TTC549 (cell line): ENCODE results near the gene KIRREL3.

Experiments
- FAIRE-seq: peaks from 2 replicates; lab custom pipeline; 2012; peaks lifted over from hg19 to GRCh38; lab: Jason Lieb, UNC

Gene KIRREL3

DNA sequence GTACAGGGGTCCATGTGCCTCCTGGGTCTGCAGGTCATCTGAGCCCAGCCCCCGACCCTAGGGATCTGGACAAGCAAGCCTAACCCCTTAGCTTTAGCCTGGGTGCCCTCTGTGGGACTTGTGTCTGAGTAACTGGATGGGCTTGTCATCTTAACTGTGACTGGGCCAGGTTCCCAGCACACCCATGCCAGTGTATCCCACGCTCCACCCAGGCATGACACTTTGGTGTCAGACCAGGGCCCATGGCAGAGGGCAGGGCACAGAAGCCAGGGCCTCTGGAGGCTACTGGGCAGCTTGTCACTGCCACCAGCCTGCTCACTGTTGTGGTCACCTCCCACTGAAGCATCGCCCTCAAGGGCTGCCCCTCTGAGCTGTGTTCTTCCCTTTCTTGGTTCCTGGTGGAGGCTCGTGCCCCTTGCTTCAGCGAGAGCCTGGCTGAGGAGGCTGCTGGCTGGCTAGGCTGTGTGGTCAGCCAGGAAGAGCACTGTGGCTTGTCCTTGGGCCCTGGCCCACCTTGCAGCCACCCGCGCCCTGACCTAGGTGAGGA lies 564.3 kb downstream of the KIRREL3 start:
- FAIRE-seq, result no peak

DNA sequence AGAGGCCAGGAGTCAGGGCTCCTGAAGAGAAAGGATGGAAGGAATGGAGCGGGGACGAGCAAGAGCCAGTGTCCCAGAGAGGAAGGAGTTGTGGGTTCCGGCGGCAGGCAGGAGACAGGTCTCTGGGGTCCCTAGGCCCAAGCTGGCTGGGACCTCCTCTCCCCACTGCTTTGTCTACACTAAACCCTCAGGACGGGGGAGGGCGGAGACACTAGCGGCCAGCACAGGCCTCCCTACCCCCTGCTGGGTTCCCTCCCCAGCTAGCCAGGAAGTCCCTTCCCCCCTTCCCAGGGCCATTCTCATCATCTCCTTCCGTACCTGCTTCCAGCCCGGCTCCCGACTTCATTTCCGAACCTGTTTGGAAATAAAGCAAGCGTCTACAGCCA lies 565.6 kb downstream of the KIRREL3 start:
- no peak for FAIRE-seq

DNA sequence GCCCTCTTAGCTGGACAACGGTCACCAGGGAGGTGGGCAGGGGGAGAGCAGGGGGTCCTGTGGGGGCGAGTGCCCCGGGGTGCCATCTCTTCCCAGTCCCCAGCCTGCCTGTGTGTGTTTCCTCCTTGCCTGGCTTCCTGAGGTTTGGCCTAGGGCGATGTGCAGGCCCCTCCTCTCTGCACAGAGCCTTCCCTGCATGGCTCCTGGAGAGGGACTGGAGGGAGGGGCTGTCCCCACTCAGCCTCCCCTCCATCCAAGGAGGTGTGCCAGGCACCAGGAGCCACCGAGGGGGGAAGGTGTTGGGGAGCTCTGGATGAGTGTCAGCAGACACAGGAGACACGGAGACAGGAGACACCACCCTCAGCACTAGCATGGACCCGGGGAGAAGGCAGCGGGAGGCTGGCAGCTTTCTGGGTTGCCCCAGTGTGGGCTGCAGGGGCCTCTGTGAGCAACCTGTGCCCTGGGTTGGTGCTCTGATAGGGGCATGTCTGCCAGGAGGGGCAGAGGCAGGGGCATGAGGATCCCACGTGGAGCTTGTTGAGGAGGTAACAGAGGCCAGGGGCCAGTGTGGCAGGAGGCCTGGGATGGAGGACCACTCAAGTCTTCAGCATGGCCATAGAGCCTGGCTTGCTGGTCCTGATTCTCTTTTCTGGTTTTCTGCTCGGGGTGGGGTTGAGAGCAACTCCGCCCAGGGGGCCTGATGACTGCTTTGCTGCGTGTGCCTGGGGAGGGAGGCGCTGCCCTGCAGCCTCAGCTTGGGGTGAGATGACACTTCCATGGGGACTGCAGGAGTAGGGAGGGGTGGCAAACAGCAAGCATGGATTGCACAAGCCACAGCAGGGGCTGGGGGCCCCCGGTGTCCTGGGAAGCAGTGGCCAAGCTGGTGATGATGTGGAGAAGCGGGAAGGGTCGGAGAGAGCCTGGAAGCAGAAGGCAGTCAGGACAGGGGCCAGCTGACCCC lies 566.3 kb downstream of the KIRREL3 start:
- no peak for FAIRE-seq

DNA sequence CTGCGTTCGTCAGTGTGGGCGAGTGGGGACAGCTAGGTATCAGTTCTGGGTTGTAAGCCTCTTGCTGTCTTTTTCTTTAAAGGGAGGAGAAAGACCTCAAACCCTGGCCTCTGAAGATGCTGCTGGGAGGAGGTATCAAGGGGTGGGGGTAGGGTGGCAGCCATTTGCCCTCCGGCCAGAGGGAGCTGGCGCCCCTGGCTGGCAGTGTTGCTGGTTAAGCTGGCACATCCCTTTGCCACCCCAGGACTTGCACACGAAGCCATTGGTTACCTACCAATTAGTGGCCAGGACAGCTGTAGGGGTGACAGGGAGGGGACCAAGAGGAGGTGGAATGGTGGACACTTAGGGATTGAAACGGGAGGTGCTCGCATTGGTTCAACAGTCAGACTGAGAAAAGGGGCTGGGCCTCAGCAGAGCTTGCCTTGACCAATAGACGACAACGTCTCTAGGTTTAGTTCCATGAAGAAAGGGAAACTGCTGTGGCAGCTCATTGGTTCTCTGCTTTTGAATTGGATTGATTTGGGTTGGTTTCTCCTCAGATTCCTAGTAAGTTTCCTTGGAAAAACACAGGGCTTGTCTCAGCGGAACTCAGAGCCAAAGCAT lies 567.2 kb downstream of the KIRREL3 start:
- FAIRE-seq, result no peak

DNA sequence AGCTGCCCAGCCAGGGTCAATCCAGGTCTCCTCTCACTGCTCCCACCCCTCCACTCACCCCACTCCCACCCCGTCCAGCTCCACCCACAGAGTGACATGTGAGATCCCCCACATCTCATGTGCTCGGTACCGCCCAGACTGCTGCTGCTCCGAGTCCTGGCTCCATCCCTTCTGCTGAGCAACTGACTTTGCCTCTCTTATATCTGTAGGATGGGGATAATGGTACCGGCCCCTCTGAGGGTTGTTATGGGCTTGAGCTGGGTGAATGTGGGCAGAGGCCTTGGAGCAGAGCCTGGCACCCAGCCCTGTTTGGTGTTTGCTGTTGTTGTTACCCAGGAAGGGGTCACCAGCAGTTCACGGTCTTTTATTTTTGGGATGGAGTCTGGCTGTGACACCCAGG lies 568.0 kb downstream of the KIRREL3 start:
- no peak for FAIRE-seq

DNA sequence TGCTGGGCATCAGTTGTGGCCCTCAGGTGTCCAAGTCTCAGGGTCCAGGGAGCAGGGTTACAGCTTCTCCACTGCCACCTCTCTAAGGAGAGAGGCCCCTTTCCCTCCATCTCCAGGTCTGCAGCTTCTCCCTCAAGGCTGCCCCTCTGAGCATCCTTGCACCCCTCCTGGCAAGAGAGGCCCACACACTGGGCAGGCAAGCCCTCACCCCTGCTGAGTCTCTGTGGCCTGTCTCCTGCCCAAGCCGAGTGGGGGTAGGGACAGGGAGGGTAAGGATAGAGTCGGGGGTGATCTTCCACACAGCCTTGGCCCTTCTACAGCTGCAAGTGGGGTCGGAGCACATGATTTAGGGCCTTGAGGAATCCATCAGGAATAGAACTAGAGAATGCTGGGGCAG lies 568.5 kb downstream of the KIRREL3 start:
- FAIRE-seq, result no peak

DNA sequence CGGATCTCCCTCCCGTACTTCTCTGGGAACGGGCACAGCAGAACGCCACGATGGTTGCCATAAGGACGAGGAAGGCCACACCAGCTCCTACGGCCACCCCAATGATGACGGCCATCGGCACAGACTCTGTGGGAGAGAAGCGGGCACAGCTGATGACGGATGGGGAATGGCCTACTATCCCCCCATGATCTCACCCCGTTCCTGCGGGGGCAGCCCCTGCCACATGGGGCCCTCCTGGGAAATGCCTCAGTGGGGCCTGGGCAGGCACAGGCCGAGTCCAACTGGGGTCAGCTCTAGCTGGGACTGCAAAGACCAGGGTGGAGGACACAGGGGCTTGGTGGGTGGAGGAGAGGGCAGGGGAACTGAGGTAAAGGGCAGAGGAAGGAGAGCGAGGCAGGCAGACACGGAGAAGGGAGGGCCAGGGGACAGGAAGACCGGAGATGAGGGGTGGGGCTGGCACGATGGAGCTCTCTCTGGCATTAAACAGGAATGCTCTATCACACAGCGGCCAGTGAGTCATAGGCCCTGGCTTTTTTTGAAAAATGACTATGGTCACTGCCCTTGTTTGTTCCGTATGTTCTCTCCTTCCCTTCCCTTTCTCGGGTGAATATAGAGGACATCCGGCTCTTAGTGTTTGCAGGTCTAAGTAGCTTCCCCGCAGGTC lies 569.0 kb downstream of the KIRREL3 start:
- no peak for FAIRE-seq

DNA sequence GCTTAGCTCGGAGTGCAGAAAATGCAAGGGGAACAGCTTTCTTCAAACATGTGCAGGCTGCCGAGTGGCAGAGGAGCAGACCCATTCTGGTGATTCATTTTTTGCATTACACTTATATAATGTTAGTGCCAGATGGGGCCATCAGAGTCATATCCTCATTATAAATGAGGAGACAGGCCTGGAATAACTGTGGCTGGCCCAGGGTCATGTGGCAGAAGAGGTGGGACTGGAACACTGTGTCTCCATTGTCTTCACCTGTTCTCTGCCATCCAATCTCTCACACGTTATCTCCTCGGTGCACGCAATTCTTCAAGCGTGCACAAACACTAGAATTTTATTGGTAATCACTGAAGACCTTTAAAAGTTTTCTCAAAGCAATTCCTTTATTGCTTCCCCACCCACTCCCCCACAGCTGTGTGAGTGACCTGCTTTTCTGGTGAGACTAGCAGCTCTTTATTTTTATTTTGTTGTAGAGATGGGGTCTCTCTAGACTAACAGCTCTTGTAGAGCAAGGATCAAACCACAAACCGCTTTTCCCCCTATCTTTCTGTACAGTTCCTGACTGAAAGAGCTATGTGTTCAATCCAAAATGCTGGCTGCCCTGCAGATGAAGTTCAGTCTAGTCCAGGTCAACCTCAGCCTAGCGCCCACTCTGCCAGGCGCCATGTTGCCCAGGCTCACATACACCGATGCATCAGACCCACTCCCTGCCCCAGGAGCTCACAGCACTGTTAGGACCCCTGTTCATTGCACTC lies 569.8 kb downstream of the KIRREL3 start:
- FAIRE-seq, result no peak

DNA sequence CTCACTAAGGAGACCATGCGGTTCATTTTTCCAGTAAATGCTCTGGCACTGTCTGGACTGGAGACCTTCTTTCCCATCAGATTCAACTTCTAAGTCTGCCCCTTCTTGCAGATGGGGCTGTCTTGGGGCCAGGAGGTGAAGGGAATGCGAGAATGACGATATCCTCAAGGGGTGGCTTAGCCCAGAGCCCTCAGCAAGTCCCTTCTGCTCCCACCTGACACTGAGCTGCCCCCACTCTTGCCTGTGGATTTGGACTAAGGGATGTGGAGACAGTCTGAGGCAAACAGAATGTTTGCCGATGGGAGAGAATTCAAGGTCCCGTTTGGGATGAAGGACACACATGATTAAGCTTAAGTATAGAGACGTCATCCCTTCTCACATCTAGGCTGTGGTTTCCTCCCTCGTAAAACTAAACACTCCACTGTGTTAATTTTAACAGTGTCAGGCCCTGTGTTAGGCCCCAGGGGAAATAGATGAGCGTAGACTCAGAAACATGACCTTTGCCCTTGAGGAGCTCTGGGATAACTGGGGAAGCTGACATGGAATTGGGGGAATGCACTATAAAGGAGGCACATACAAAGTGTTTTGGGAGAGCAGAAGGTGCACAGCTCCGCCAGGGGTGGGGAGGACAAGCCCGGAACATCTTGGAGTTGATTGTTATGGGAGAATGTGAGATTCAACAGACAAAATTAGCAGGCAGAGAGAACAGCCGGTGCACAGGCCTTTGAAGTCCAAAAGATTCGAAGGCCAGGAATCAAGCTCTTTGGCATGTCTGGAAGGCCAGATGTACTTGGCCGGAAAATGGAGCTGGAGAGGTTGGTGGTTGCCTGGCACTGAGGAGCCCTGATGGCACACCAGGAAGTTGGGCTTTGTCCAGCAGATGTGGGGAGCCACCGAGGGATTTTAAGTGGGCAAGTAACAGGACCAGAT lies 573.5 kb downstream of the KIRREL3 start:
- no peak for FAIRE-seq

DNA sequence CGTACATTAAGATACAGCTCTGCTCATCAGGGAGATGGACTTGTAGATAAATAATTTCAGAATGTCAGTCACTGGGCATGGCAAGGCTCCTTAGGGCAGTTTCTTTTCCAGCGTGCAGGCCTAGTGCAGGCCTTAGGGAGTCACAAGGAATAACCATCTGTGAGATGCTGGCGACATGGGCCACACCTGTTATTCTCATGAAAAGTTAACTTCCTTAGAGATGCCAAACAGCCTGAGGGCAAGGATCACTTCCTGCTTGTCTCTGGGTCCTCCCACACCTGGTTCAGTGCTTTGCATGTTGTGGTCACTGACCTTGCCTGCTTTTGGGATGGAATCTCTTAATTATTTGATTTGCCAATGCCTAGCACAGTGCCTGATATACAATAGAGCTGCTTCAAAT lies 574.5 kb downstream of the KIRREL3 start:
- FAIRE-seq, result no peak

DNA sequence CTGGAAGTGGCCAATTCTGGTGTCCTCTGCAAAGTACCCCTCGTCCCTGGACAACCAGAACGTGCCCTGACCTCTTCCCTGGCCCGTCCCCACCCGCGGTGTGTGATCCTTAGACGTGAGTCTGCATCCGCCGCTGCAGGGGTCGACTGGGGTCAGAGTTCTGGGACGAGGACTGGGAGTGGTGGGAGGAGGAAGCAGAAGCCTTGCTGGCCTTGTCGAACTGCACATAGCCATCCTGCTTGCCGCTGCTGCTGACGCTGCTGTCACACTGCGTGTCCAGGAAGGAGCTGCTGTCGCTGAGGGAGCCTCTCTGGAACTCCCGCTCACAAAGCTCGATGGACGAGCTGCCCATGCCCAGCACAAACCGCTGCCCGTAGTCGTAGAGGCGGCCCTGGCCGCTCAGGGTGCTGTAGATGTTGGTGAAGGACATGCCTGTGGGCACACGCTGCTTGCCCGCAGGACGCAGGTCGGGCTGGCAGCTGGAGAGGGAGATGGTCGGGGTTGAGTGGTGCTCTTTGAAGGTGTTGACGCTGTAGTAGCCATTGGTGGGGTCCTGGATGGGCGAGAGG lies 576.0 kb downstream of the KIRREL3 start:
- no peak for FAIRE-seq

DNA sequence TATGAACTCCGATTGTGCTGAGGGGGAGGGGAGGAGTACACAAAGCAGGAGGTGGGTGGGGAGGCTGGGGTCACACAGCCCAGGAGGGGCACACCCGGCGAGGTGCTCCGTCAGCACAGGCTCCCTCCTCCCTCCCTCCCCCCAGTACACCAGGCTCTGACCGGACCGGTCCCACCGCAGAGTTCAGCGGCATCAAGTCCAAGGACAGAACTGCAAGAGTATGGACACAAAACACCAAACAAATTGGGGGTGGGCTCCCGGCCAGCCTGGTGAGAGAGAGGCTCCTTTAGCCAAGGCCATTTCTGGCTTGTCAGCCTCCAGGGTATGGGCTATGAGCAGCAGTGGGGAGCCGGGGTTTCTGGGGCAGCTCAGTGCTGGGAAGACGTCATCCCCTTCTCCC lies 576.8 kb downstream of the KIRREL3 start:
- FAIRE-seq, result no peak

DNA sequence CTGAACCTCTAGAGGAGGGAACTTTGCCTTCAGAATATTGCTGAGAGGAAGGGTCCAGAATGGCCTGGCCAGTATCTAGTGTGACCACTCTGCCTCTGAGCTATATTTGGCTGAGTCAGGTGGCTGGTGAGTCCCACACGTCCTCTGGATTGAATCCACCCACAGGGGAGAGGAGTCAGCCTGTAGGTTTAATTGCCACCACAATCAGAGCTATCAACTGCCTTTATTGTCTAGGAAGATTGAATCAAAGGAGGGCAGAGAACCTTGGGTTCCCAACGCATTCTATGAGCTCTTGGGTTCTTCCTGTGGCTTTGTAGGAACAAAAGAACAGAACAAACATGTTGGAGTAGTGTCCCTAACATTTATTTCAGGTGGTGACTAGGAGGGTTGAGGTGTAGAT lies 577.4 kb downstream of the KIRREL3 start:
- FAIRE-seq, result no peak

DNA sequence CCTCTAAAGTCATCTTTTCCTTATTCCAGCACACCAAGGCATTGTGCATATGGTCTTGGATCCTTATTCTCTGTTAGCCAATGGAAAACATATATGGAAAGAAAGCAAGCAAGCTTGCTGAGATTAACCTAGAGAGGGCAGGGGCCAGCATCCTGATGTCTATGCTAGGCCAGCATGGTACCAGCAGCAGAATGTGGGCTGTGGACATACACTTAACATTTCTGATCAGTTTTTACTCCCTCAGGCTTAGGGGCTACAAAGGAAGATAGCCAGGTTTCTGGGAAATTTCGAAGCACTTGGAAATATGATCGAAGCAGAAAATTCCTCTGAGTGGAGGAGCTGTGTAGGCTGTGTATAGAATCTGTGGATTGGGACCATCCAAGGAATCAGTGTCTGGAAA lies 578.1 kb downstream of the KIRREL3 start:
- no peak for FAIRE-seq

DNA sequence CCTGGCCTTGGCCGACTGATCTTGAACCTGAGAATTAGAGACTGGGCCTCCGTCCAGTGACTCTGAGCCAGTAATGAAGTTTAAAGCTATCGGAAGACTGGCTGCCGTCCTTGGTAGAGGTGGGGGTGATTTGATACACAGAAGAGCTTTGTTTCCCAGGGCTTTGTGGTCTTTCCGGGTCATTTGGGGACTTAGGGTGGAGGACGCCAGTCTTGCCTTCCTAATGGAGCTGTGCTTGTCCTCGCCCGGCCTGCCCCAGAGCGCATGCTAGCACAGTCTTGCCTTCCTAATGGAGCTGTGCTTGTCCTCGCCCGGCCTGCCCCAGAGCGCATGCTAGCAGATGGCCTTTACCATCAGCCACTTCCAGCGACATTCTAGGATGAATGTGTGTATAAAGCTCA lies 579.3 kb downstream of the KIRREL3 start:
- FAIRE-seq, result no peak

DNA sequence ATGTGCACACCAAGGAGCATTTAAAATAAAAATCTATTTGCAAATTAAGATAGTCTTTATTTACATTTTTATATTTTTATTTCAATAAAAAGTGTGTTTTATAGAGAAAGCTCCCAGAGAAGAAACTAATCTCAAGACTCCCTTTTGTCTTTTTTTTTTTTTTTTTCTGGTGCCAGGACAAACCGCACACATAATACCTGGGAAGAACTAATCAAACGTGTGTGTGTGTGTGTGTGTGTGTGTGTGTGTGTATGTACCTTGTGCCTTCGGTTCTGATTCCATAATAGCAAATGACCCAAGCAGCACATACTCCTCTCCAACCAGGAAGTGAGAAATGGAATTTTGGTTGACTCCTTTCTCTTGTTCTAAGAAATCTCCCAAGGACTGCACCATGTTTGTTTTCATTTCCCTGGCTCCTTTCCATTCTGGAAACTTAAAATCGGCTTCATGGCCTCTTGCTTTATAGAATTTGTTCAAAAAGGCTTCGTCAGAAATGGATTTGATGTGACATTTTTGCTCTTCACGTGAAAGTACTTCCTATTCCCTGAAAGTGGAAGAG lies 579.8 kb downstream of the KIRREL3 start:
- no peak for FAIRE-seq

DNA sequence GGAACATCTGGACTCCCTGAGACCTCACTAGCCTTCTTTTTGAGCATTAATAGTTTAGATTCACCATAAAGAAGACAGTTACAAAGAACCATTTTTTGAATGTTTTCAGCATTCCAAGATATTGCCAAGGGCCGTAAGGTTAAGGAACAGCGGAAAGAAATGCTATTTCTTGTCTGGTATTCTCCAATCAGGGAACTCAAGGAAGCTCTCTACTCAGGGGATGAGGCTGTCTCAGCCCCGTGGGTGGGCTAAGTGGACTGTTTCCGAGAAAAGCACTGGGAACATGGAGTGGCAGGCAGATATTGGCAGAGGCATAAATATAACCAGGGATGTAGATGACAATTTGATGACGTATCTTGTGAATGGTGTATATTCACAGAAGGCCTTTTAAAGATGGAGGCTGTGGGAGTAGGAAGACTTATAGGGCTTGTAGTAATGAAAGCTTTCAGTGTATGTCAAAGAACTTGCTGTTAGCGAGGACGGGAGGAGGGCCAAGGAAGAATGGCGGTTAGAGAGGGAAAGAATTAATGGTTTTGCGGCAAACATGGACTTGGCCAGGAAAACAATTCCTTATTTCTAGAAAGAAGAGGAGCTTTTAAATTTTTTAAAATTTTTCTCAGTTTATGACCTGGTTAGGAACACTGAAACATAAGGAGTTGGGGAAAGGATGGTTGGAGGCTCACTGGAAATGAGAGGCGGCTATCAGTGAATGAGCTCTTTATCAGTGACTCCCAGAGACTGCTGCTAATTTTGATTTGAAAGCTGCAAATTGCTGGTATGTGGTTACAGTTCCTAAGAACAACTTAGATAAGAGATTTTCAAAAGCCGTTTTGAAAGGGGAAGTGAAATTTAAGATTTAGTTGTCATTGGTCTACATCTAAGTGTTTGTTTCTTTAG lies 580.5 kb downstream of the KIRREL3 start:
- FAIRE-seq, result no peak

DNA sequence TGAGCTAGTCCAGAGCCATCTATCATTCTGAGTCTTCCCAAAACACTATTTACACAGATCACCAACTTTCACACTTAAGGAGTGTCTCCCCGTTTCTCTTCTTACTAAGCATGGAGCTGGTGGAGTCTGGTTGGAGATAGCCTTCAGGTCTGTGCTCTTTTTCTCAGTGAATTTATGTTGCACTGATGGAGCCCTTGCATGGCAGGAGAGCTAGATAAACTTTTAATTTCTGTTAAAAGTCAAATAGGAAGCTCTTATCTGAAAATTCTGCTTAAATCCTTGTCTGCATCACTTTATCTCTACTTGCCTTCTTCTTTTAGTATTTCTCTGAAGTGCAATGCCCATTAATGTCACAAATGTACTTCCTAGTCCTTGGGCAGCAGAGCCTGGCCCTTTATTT lies 581.7 kb downstream of the KIRREL3 start:
- no peak for FAIRE-seq

DNA sequence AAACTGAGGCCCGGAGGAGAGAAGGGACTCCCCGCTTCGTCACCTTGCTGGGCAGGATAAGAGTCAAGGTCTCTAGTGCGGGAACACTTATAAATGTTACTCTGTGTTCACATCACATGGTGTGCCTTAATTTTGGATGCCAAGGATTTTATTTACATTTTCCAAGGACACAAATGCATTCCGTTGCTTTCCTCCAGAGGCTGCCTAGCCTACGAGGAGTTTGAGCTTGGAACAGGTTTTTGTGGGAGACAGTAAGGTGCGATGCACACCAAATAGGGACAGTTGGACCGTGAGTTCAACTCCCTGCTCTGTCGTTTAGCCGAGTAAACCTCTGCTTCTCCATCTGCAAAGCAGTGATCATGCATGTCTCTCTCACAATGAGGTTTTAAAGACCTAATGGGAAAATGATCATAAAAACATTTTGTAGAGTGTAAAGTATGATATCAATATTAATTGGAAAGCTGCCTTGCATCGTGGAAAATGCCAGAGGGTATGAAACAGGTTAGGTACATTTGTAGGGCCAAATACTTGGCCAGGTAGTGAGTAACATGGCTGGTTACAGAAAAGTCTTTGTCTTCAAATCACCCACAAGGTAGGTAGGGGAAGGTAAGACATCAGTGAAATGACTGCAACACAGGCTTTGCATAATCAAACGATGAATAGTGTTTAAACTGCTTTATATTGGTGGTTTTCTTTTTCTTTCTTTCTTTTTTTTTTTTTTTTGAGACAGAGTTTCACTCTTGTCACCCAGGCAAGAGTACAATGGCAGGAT lies 583.3 kb downstream of the KIRREL3 start:
- FAIRE-seq, result no peak
